GM12878 (cell line): ENCODE results near the gene ATP5PD. TPM values are rescaled to one million over a fixed set of nuclear protein-coding genes. Genes with fewer than 3 reads are reported as not detected.

ENCODE experiments used
- BHLHE40 ChIP-seq, 2 experiments: fragments of 450-650 bp in 1 of 2; IDR thresholded peaks; 2 replicates each; pipeline ENCODE4 v1.6.1; 2011 to 2017; ENCODE audit warnings: low read depth in 2 of 2, borderline replicate concordance in 1 of 2, improper control_type of control experiment in 1 of 2, low read length in 1 of 2, mild to moderate bottlenecking in 1 of 2
- CBX3 ChIP-seq: fragments of 200-600 bp; sonication (generic); IDR thresholded peaks from 2 replicates; pipeline ENCODE4 v1.6.1; 2016; ENCODE audit warnings: low read depth, borderline replicate concordance
- CHD4 ChIP-seq: fragments of 200-600 bp; sonication (generic); IDR thresholded peaks from 2 replicates; pipeline ENCODE4 v1.6.1; 2016; ENCODE audit warnings: mild to moderate bottlenecking
- CTCF ChIP-seq, 3 experiments: IDR thresholded peaks in 2 of 3; conservative IDR thresholded peaks in 1 of 3; 2 replicates each; pipeline ENCODE4 v1.5.1; 2011; ENCODE audit warnings: low read depth in 3 of 3, low read length in 3 of 3, mild to moderate bottlenecking in 3 of 3, control low read depth in 2 of 3, moderate library complexity in 2 of 3, inconsistent platforms in 1 of 3, mixed read lengths in 1 of 3; ENCODE audit not compliant: control insufficient read depth in 2 of 3, insufficient read depth in 1 of 3; ENCODE audit errors: extremely low read depth in 1 of 3
- E2F8 ChIP-seq: fragments of 450-650 bp; IDR thresholded peaks from 2 replicates; pipeline ENCODE4 v1.6.1; 2018; ENCODE audit warnings: mild to moderate bottlenecking, low read depth, moderate library complexity; ENCODE audit not compliant: partially characterized antibody
- ESRRA ChIP-seq: IDR thresholded peaks from 2 replicates; pipeline ENCODE4 v1.6.1; 2012; ENCODE audit warnings: mild to moderate bottlenecking, low read length, improper control_type of control experiment
- IKZF2 ChIP-seq, 2 experiments: fragments of 450-650 bp; IDR thresholded peaks; 2 replicates each; pipeline ENCODE4 v1.6.1; 2017; ENCODE audit warnings: mild to moderate bottlenecking in 2 of 2, moderate library complexity in 2 of 2
- KAT2A ChIP-seq: conservative IDR thresholded peaks from 2 replicates; pipeline ENCODE4 v1.6.1; 2011; ENCODE audit warnings: low read depth, low read length; ENCODE audit not compliant: control insufficient read depth
- KDM1A ChIP-seq: fragments of 200-600 bp; sonication (generic); IDR thresholded peaks from 2 replicates; pipeline ENCODE4 v1.6.1; 2016; ENCODE audit warnings: borderline replicate concordance
- KLF5 ChIP-seq: fragments of 450-650 bp; IDR thresholded peaks from 2 replicates; pipeline ENCODE4 v1.6.1; 2014; ENCODE audit warnings: mild to moderate bottlenecking; ENCODE audit not compliant: partially characterized antibody
- MLLT1 ChIP-seq: fragments of 450-650 bp; IDR thresholded peaks from 2 replicates; pipeline ENCODE4 v1.6.1; 2016; ENCODE audit warnings: mild to moderate bottlenecking
- MTA2 ChIP-seq: fragments of 450-650 bp; IDR thresholded peaks from 2 replicates; pipeline ENCODE4 v1.6.1; 2016; ENCODE audit warnings: low read depth, mild to moderate bottlenecking, moderate library complexity
- MXI1 ChIP-seq: fragments of 150-350 bp; IDR thresholded peaks from 2 replicates; pipeline ENCODE4 v1.6.1; 2011; ENCODE audit warnings: low read depth, mild to moderate bottlenecking, inconsistent platforms, low read length, improper control_type of control experiment
- TCF12 ChIP-seq: IDR thresholded peaks from 2 replicates; pipeline ENCODE4 v1.6.1; 2011; ENCODE audit warnings: low read depth, mild to moderate bottlenecking, low read length
- TCF3 ChIP-seq: IDR thresholded peaks from 2 replicates; pipeline ENCODE4 v1.6.1; 2012; ENCODE audit warnings: low read depth, mild to moderate bottlenecking, low read length, borderline replicate concordance; ENCODE audit not compliant: insufficient read depth
- ZBED1 ChIP-seq: IDR thresholded peaks from 2 replicates; pipeline ENCODE4 v1.6.1; 2016; ENCODE audit warnings: borderline replicate concordance
- ZNF24 ChIP-seq: fragments of 450-650 bp; IDR thresholded peaks from 2 replicates; pipeline ENCODE4 v1.6.1; 2017; ENCODE audit warnings: antibody characterized with exemption, mild to moderate bottlenecking
- polyA plus RNA-seq, 11 experiments: library from polyadenylated mRNA; depleted of rRNA in 4 of 11; unstranded in 6 of 11; stranded (reverse) in 5 of 11; fragments of >200 nt; fragmentation: Nextera tagmentation in 4 of 11; fragmentation: Illumina TruSeq in 1 of 11; extraction: Ambion mirVana in 4 of 11; extraction: Trizol in 1 of 11; gene quantifications; 1 replicate in 1 of 11; 2 replicates in 10 of 11; pipeline versions ENCODE4 v1.2.1 to v1.2.3, GENCODE V29; 2011 to 2016; ENCODE audit warnings: inconsistent platforms in 2 of 11, missing spikeins in 2 of 11, low read depth in 1 of 11
- total RNA-seq, 4 experiments: library from RNA; depleted of rRNA in 3 of 4; stranded (reverse); fragments of >200 nt in 3 of 4; fragmentation: Illumina TruSeq in 1 of 4; extraction: Trizol in 1 of 4; gene quantifications; 2 replicates each; pipeline versions ENCODE4 v1.2.1 to v1.2.3, GENCODE V29; 2013 to 2021

Gene ATP5PD
- total and polyA plus RNA-seq, 10 of the 15 experiments (the other 5 are each of a cell fraction or from before 2014, with no cell fraction given) = 172 to 772 (median 321) TPM

- TF ChIP-seq MLLT1 (peak; percentile 7; the same call in 1 of the 2 replicates), ZBED1 (0 out of 2 replicates have a peak, but pooled peaks have one; percentile 38), KDM1A (no peak), MXI1 (no peak), E2F8 (no peak), IKZF2 (IDR thresholded peaks at IDR 0.05) (no peak; a peak in 1 of 4 replicates), TCF3 (peak; percentile 41; the same call in 1 of the 2 replicates), CBX3 (no peak), CHD4 (no peak), KAT2A (no peak), ESRRA (no peak), BHLHE40 (IDR thresholded peaks at IDR 0.05; ENCODE audit: borderline replicate concordance in 1 of 2, low read depth in 2 of 2, low read length in 1 of 2) (peak in 1 of 2 experiments; percentile 82; a peak in 2 of 4 replicates), TCF12 (peak; percentile 60; the same call in 1 of the 2 replicates), ZNF24 (peak; percentile 98), MTA2 (no peak), CTCF (IDR thresholded peaks at IDR 0.05 in 2 of 3, conservative IDR thresholded peaks at IDR 0.05 in 1 of 3; ENCODE audit: control insufficient read depth in 2 of 3, extremely low read depth in 1 of 3, insufficient read depth in 1 of 3, low read depth in 3 of 3, low read length in 3 of 3) (no peak), KLF5 (no peak)
Measured at GRCh38 chr17:75034236-75034908, 12.4 kb downstream of the ATP5PD start (continued).
